HCT116 (cell line): Measurements from ENCODE around the gene VPS26A. TPM values are rescaled to one million over a fixed set of nuclear protein-coding genes. Genes with fewer than 3 reads are reported as not detected.

Source experiments
- ATAC-seq: fragments of 200-7000 bp; cut with Tn5 transposase; 2 replicates; pipeline ENCODE4 v1.9.1; 2020; ENCODE audit warnings: mild to moderate bottlenecking, moderate library complexity
- BruUV-seq: library from RNA; stranded (reverse); fragments of 400-500 nt; replicated peaks from 2 replicates; lab custom pipeline; 2021; lab: Mats Ljungman, UMichigan
- CTCF ChIA-PET: fragments of 300-600 bp; sonication (Branson Sonifier 250); formaldehyde crosslinking; loops from one replicate; lab custom pipeline; 2021; ENCODE audit warnings: antibody characterized with exemption; lab: Charles Lee
- POLR2A ChIA-PET: fragments of 300-600, 350-600 bp; sonication (Branson Sonifier 250); formaldehyde crosslinking; loops from one replicate; lab custom pipeline; 2021; ENCODE audit warnings: antibody characterized with exemption; lab: Charles Lee
- RAD21 ChIA-PET, 2 experiments: fragments of 300-600 bp; sonication (Branson Sonifier 250); formaldehyde crosslinking; loops; one replicate each; lab custom pipeline; 2023; ENCODE audit warnings: low total read pairs in 2 of 2; ENCODE audit not compliant: uncharacterized antibody in 2 of 2, unreplicated experiment in 2 of 2, low non-redundant PET in 1 of 2; lab: Charles Lee
- DNase-seq: peaks from one replicate; pipeline ENCODE4 v3.0.0-alpha.2; 2010; ENCODE audit warnings: low read depth, low spot score
- H2AFZ ChIP-seq: fragments of 200-600 bp; shearing (Covaris generic), sonication (generic); 2 replicates; pipeline ENCODE4 v1.6.1; 2017; ENCODE audit warnings: low read depth, mixed run types, mixed read lengths, antibody characterized with exemption, low read length; ENCODE audit not compliant: poor library complexity, severe bottlenecking
- H3K27ac ChIP-seq: 2 replicates; pipeline ENCODE4 v1.5.1; 2012; ENCODE audit warnings: low read depth, low read length
- H3K27me3 ChIP-seq: fragments of 200-600 bp; sonication (generic); 2 replicates; pipeline ENCODE4 v1.6.1; 2016; ENCODE audit warnings: mixed run types, low read length, mixed read lengths; ENCODE audit not compliant: insufficient read depth
- H3K36me3 ChIP-seq, 2 experiments: fragments of 200-500 bp in 1 of 2; fragments of 200-600 bp in 1 of 2; sonication (Bioruptor generic) in 1 of 2; sonication (generic) in 1 of 2; 2 replicates each; pipeline versions ENCODE4 v1.5.1 to v1.6.1; 2014 to 2016; ENCODE audit warnings: low read length in 2 of 2, inconsistent platforms in 1 of 2, mixed read lengths in 1 of 2, mixed run types in 1 of 2; ENCODE audit not compliant: insufficient read depth in 2 of 2, control insufficient read depth in 1 of 2
- H3K4me1 ChIP-seq, 2 experiments: fragments of 200-600 bp in 1 of 2; sonication (generic) in 1 of 2; 2 replicates each; pipeline versions ENCODE4 v1.5.1 to v1.6.1; 2012 to 2017; ENCODE audit warnings: low read length in 2 of 2, inconsistent platforms in 1 of 2, mild to moderate bottlenecking in 1 of 2, mixed read lengths in 1 of 2, mixed run types in 1 of 2, moderate library complexity in 1 of 2; ENCODE audit not compliant: insufficient read depth in 2 of 2, control insufficient read depth in 1 of 2
- H3K4me2 ChIP-seq: fragments of 200-600 bp; sonication (generic); 2 replicates; pipeline ENCODE4 v1.6.1; 2017; ENCODE audit warnings: mixed run types, low read length, mixed read lengths
- H3K4me3 ChIP-seq, 2 experiments: fragments of 200-600 bp in 1 of 2; sonication (generic) in 1 of 2; replicated peaks in 1 of 2; 2 replicates each; pipeline ENCODE4 v1.5.1; 2011 to 2016; ENCODE audit warnings: low read length in 2 of 2, control low read depth in 1 of 2, low read depth in 1 of 2, mild to moderate bottlenecking in 1 of 2, mixed read lengths in 1 of 2, mixed run types in 1 of 2
- H3K79me2 ChIP-seq: fragments of 200-600 bp; sonication (generic); 2 replicates; pipeline ENCODE4 v1.6.1; 2017; ENCODE audit warnings: mild to moderate bottlenecking, mixed run types, low read length, moderate library complexity, mixed read lengths; ENCODE audit not compliant: insufficient read depth
- H3K9ac ChIP-seq: fragments of 200-600 bp; sonication (generic); 2 replicates; pipeline ENCODE4 v1.6.1; 2016; ENCODE audit warnings: low read length, mixed read lengths
- H3K9me2 ChIP-seq: fragments of 200-600 bp; sonication (generic), shearing (Covaris generic); 2 replicates; pipeline ENCODE4 v1.6.1; 2017; ENCODE audit warnings: mixed run types, mild to moderate bottlenecking, moderate library complexity; ENCODE audit not compliant: insufficient read depth
- H3K9me3 ChIP-seq, 2 experiments: fragments of 200-500 bp in 1 of 2; fragments of 200-600 bp in 1 of 2; sonication (Bioruptor generic) in 1 of 2; sonication (generic) in 1 of 2; 2 replicates each; pipeline ENCODE4 v1.6.1; 2014 to 2017; ENCODE audit warnings: low read length in 2 of 2, mixed read lengths in 2 of 2, inconsistent platforms in 1 of 2, low read depth in 1 of 2, mild to moderate bottlenecking in 1 of 2, mixed run types in 1 of 2, moderate library complexity in 1 of 2; ENCODE audit not compliant: control insufficient read depth in 1 of 2, insufficient read depth in 1 of 2
- H4K20me1 ChIP-seq: fragments of 200-600 bp; sonication (generic), shearing (Covaris generic); 2 replicates; pipeline ENCODE4 v1.6.1; 2017; ENCODE audit warnings: mixed run types, mild to moderate bottlenecking, moderate library complexity; ENCODE audit not compliant: insufficient read depth
- CBX3 ChIP-seq: IDR thresholded peaks from 2 replicates; pipeline ENCODE4 v1.6.1; 2012; ENCODE audit warnings: low read depth
- CEBPB ChIP-seq: IDR thresholded peaks from 2 replicates; pipeline ENCODE4 v1.6.1; 2012; ENCODE audit warnings: low read depth
- EGR1 ChIP-seq: IDR thresholded peaks from 2 replicates; pipeline ENCODE4 v1.6.1; 2012; ENCODE audit warnings: low read depth
- EZH2 ChIP-seq: fragments of 200-600 bp; sonication (generic); IDR thresholded peaks from 2 replicates; pipeline ENCODE4 v1.6.1; 2017; ENCODE audit warnings: antibody characterized with exemption, mixed run types
- EZH2phosphoT487 ChIP-seq: fragments of 200-600 bp; IDR thresholded peaks from 2 replicates; pipeline ENCODE4 v1.6.1; 2018; ENCODE audit warnings: antibody characterized with exemption, borderline replicate concordance
- FOSL1 ChIP-seq: IDR thresholded peaks from 2 replicates; pipeline ENCODE4 v1.6.1; 2012; ENCODE audit warnings: low read depth
- JUND ChIP-seq: IDR thresholded peaks from 2 replicates; pipeline ENCODE4 v1.6.1; 2012
- POLR2A ChIP-seq: IDR thresholded peaks from 2 replicates; pipeline ENCODE4 v1.7.0; 2011; ENCODE audit warnings: borderline replicate concordance; ENCODE audit not compliant: insufficient read depth, insufficient read length; ENCODE audit errors: extremely low read depth
- POLR2AphosphoS5 ChIP-seq: IDR thresholded peaks from 2 replicates; pipeline ENCODE4 v1.6.1; 2011; ENCODE audit warnings: mild to moderate bottlenecking, low read depth, low read length, moderate library complexity
- REST ChIP-seq: IDR thresholded peaks from 2 replicates; pipeline ENCODE4 v1.6.1; 2012; ENCODE audit warnings: low read depth
- SIN3A ChIP-seq: IDR thresholded peaks from 2 replicates; pipeline ENCODE4 v1.6.1; 2012; ENCODE audit warnings: low read depth
- TCF7L2 ChIP-seq: IDR thresholded peaks from 2 replicates; pipeline ENCODE4 v1.7.0; 2011; ENCODE audit warnings: borderline replicate concordance, inconsistent platforms; ENCODE audit not compliant: insufficient read depth, insufficient read length; ENCODE audit errors: extremely low read depth
- YY1 ChIP-seq: IDR thresholded peaks from 2 replicates; pipeline ENCODE4 v1.6.1; 2011; ENCODE audit warnings: low read length, low read depth, moderate library complexity, mild to moderate bottlenecking; ENCODE audit not compliant: insufficient replicate concordance; ENCODE audit errors: extremely low read depth
- ZBTB33 ChIP-seq: IDR thresholded peaks from 2 replicates; pipeline ENCODE4 v1.6.1; 2011; ENCODE audit warnings: mild to moderate bottlenecking, low read length, moderate library complexity; ENCODE audit not compliant: insufficient replicate concordance; ENCODE audit errors: extremely low read depth
- ZFX ChIP-seq: fragments of 450-650 bp; IDR thresholded peaks from 2 replicates; pipeline ENCODE4 v1.6.1; 2017
- ZNF274 ChIP-seq: fragments of 200-500 bp; sonication (Bioruptor generic); IDR thresholded peaks from 2 replicates; pipeline ENCODE4 v1.6.1; 2014; ENCODE audit warnings: mild to moderate bottlenecking, low read depth, low read length, inconsistent platforms
- intact Hi-C: fragments of 100-400 bp; cut with micrococcal nuclease; formaldehyde crosslinking; loops from 2 replicates; pipeline ENCODE4 v1.10.0; 2022
- total RNA-seq: library from RNA; stranded (reverse); gene quantifications from one replicate; pipeline ENCODE4 v1.2.1, GENCODE V29; 2021; ENCODE audit not compliant: unreplicated experiment
- TF ChIP-seq, protein P1 (sequence below): IDR thresholded peaks from 2 replicates; pipeline ENCODE4 v1.6.1; 2012
- TF ChIP-seq, protein P2 (sequence below): IDR thresholded peaks from 2 replicates; pipeline ENCODE4 v1.6.1; 2012
- TF ChIP-seq, protein P3 (sequence below), 3 experiments: fragments of 200-600 bp in 1 of 3; sonication (generic) in 1 of 3; IDR thresholded peaks in 2 of 3; conservative IDR thresholded peaks in 1 of 3; 2 replicates each; pipeline ENCODE4 v1.5.1; 2012 to 2017; ENCODE audit warnings: low read depth in 2 of 3, low read length in 2 of 3, antibody characterized with exemption in 1 of 3, borderline replicate concordance in 1 of 3, control low read depth in 1 of 3, mild to moderate bottlenecking in 1 of 3, mixed read lengths in 1 of 3, mixed run types in 1 of 3, moderate library complexity in 1 of 3; ENCODE audit not compliant: insufficient read depth in 1 of 3

Gene VPS26A
- total RNA-seq, 1 experiment from 2014 or later = 65.1 TPM

DNA sequence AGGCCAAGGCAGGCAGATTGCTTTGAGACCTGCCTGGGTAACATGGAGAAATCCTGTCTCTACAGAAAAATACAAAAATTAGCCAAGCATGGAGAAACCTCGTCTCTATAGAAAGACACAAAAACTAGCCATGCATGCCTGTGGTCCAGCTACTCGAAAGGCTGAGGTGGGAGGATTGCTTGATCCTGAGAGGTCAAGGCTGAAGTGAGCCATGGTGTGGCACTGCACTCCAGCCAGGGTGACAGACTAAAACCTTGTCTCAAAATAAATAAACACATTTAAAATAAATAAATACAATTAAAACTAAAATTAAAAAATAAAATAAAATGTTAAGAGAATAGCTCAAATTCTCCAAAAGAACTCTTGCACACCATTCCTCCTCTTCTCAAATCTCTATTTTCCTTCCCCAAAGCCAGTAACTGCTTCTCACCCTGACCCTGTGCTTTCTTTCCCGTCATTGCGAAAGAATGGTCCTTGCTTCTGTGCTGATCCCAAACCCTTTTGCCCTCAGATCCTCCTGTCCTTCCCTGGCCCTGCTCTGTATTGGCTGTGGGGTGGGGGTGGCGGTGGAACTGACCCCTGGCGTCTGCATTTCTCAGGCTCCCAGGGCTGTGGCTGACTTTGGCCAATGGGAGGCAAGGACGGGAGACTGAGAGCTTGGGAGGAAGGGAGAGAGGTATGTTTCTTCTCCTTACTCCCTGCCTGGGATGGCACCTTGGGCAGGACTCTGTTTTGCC is 23.7 kb upstream of the VPS26A start:
- no peak overlapping the region for H3K4me2 ChIP-seq
- no TSS peak for BruUV-seq
- H3K36me3 ChIP-seq = no peaks in the 10 kb centered on the region
- no peaks in the 10 kb centered on the region for H4K20me1 ChIP-seq
- no peak for TF ChIP-seq EZH2
- TF ChIP-seq FOSL1 = no peak
- TF ChIP-seq ZFX = no peak
- TF ChIP-seq JUND = no peak
- no peak for TF ChIP-seq POLR2A
- no peak for TF ChIP-seq EZH2phosphoT487
- no peak for TF ChIP-seq ZNF274
- no peak for TF ChIP-seq CEBPB
- TF ChIP-seq, protein P1, sequence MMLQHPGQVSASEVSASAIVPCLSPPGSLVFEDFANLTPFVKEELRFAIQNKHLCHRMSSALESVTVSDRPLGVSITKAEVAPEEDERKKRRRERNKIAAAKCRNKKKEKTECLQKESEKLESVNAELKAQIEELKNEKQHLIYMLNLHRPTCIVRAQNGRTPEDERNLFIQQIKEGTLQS = no peak
- TF ChIP-seq YY1 = no peak
- TF ChIP-seq EGR1 = no peak
- no peak for TF ChIP-seq TCF7L2
- TF ChIP-seq, protein P2, sequence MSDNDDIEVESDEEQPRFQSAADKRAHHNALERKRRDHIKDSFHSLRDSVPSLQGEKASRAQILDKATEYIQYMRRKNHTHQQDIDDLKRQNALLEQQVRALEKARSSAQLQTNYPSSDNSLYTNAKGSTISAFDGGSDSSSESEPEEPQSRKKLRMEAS = no peak
- no peak for TF ChIP-seq SIN3A
- TF ChIP-seq POLR2AphosphoS5 = no peak
- TF ChIP-seq CBX3 = no peak
- no peak for TF ChIP-seq REST
- no peak for TF ChIP-seq ZBTB33
- TF ChIP-seq, protein P3, sequence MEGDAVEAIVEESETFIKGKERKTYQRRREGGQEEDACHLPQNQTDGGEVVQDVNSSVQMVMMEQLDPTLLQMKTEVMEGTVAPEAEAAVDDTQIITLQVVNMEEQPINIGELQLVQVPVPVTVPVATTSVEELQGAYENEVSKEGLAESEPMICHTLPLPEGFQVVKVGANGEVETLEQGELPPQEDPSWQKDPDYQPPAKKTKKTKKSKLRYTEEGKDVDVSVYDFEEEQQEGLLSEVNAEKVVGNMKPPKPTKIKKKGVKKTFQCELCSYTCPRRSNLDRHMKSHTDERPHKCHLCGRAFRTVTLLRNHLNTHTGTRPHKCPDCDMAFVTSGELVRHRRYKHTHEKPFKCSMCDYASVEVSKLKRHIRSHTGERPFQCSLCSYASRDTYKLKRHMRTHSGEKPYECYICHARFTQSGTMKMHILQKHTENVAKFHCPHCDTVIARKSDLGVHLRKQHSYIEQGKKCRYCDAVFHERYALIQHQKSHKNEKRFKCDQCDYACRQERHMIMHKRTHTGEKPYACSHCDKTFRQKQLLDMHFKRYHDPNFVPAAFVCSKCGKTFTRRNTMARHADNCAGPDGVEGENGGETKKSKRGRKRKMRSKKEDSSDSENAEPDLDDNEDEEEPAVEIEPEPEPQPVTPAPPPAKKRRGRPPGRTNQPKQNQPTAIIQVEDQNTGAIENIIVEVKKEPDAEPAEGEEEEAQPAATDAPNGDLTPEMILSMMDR (IDR thresholded peaks at IDR 0.05 in 2 of 3, conservative IDR thresholded peaks at IDR 0.05 in 1 of 3; ENCODE audit: borderline replicate concordance in 1 of 3, insufficient read depth in 1 of 3, low read depth in 2 of 3, low read length in 2 of 3) = no peak
- ATAC-seq (no peak), DNase-seq (no peak)
- ChIA-PET CTCF (no interaction called here), RAD21 (no interaction called here), POLR2A (no interaction called here)
- no peak overlapping the region for H3K4me3 ChIP-seq
- intact Hi-C loops = no loop called here
- no peak overlapping the region for H3K9ac ChIP-seq
- no peaks in the 10 kb centered on the region for H3K9me2 ChIP-seq
- H3K9me3 ChIP-seq = no peaks in the 10 kb centered on the region
- no peak overlapping the region for H2AFZ ChIP-seq
- no peaks in the 10 kb centered on the region for H3K27me3 ChIP-seq
- no peaks in the 10 kb centered on the region for H3K79me2 ChIP-seq
- no peaks in the 10 kb centered on the region for H3K4me1 ChIP-seq
- no peak overlapping the region for H3K27ac ChIP-seq
